WTC11 (cell line): Measurements from ENCODE around the gene IFT122. TPM values are rescaled to one million over a fixed set of nuclear protein-coding genes. Genes with fewer than 3 reads are reported as not detected.

Experiments used
- ATAC-seq: fragments of 200-7000 bp; cut with Tn5 transposase; 2 replicates; pipeline ENCODE4 v1.10.0; 2021; ENCODE audit warnings: mild to moderate bottlenecking, moderate library complexity
- CTCF ChIA-PET: fragments of 300-600 bp; sonication (Branson Sonifier 250); formaldehyde crosslinking; loops from one replicate; lab custom pipeline; 2021; ENCODE audit warnings: antibody characterized with exemption; lab: Charles Lee
- POLR2A ChIA-PET: fragments of 350-600 bp; sonication (Branson Sonifier 250); formaldehyde crosslinking; loops from one replicate; lab custom pipeline; 2021; ENCODE audit warnings: antibody characterized with exemption; lab: Charles Lee
- DNase-seq: peaks from one replicate; pipeline ENCODE4 v3.0.0; 2021; ENCODE audit warnings: low spot score
- H3K27ac Mint-ChIP-seq: 2 replicates; pipeline ENCODE4 v1.8.0; 2021; ENCODE audit warnings: mixed read lengths
- H3K27me3 Mint-ChIP-seq: 2 replicates; pipeline ENCODE4 v1.8.0; 2021; ENCODE audit warnings: low read depth, mild to moderate bottlenecking, moderate library complexity, mixed read lengths
- H3K36me3 Mint-ChIP-seq: 2 replicates; pipeline ENCODE4 v1.8.0; 2021; ENCODE audit warnings: mixed read lengths
- H3K4me1 Mint-ChIP-seq: 2 replicates; pipeline ENCODE4 v1.8.0; 2022; ENCODE audit warnings: mixed read lengths
- H3K4me3 Mint-ChIP-seq: 2 replicates; pipeline ENCODE4 v1.8.0; 2021; ENCODE audit warnings: mild to moderate bottlenecking, moderate library complexity, mixed read lengths
- H3K9me3 Mint-ChIP-seq: 2 replicates; pipeline ENCODE4 v1.8.0; 2021; ENCODE audit warnings: mixed read lengths
- CREB1 ChIP-seq: sonication (generic); formaldehyde crosslinking; IDR thresholded peaks from 2 replicates; pipeline ENCODE4 v1.8.0; 2023; ENCODE audit warnings: mild to moderate bottlenecking, missing genetic modification reagents
- GRHL2 ChIP-seq: fragments of 250-450 bp; sonication (Bioruptor Pico); IDR thresholded peaks from 2 replicates; pipeline ENCODE4 v1.8.0; 2022; ENCODE audit warnings: mild to moderate bottlenecking, moderate library complexity; ENCODE audit not compliant: insufficient replicate concordance, severe bottlenecking
- KAT7 ChIP-seq: sonication (generic); formaldehyde crosslinking; IDR thresholded peaks from 2 replicates; pipeline ENCODE4 v1.8.1; 2023; ENCODE audit warnings: missing genetic modification reagents, mild to moderate bottlenecking, borderline replicate concordance
- NFE2L1 ChIP-seq: sonication (generic); formaldehyde crosslinking; IDR thresholded peaks from 2 replicates; pipeline ENCODE4 v1.8.1; 2023; ENCODE audit warnings: missing genetic modification reagents
- SMAD4 ChIP-seq: sonication (generic); formaldehyde crosslinking; IDR thresholded peaks from 2 replicates; pipeline ENCODE4 v1.8.0; 2022; ENCODE audit warnings: mild to moderate bottlenecking, missing genetic modification reagents
- SOX15 ChIP-seq: fragments of 250-450 bp; sonication (Bioruptor Pico); IDR thresholded peaks from 2 replicates; pipeline ENCODE4 v1.9.0; 2021; ENCODE audit warnings: mild to moderate bottlenecking
- ZNF121 ChIP-seq: sonication (generic); formaldehyde crosslinking; IDR thresholded peaks from 2 replicates; pipeline ENCODE4 v1.8.0; 2023; ENCODE audit warnings: missing genetic modification reagents
- ZNF317 ChIP-seq: sonication (generic); formaldehyde crosslinking; IDR thresholded peaks from 2 replicates; pipeline ENCODE4 v1.8.1; 2023; ENCODE audit warnings: low read depth, mild to moderate bottlenecking, moderate library complexity, missing genetic modification reagents, borderline replicate concordance
- total RNA-seq: library from RNA; stranded (reverse); gene quantifications from 3 replicates; pipeline ENCODE4 v1.2.3, GENCODE V29; 2021
- TF ChIP-seq, protein P1 (sequence below): fragments of 250-450 bp; sonication (Bioruptor Pico); IDR thresholded peaks from 2 replicates; pipeline ENCODE4 v1.9.0; 2021; ENCODE audit warnings: mild to moderate bottlenecking, borderline replicate concordance
- TF ChIP-seq, protein P2 (sequence below): sonication (generic); formaldehyde crosslinking; conservative IDR thresholded peaks from 2 replicates; pipeline ENCODE4 v1.8.1; 2023; ENCODE audit warnings: mild to moderate bottlenecking, low read depth, missing genetic modification reagents, moderate library complexity
- TF ChIP-seq, protein P3 (sequence below): sonication (generic); formaldehyde crosslinking; IDR thresholded peaks from 2 replicates; pipeline ENCODE4 v1.8.1; 2022; ENCODE audit warnings: missing genetic modification reagents, borderline replicate concordance
- TF ChIP-seq, protein P4 (sequence below): fragments of 250-450 bp; sonication (Bioruptor Pico); conservative IDR thresholded peaks from 2 replicates; pipeline ENCODE4 v1.9.0; 2021; ENCODE audit warnings: mild to moderate bottlenecking
- TF ChIP-seq, protein P5 (sequence below): sonication (generic); formaldehyde crosslinking; IDR thresholded peaks from 2 replicates; pipeline ENCODE4 v1.8.1; 2023; ENCODE audit warnings: mild to moderate bottlenecking, moderate library complexity, missing genetic modification reagents
- TF ChIP-seq, protein P6 (sequence below): sonication (generic); formaldehyde crosslinking; IDR thresholded peaks from 2 replicates; pipeline ENCODE4 v1.8.1; 2023; ENCODE audit warnings: mild to moderate bottlenecking, missing genetic modification reagents, borderline replicate concordance

Gene IFT122
- total RNA-seq, 1 experiment from 2014 or later: 22.8 TPM

DNA sequence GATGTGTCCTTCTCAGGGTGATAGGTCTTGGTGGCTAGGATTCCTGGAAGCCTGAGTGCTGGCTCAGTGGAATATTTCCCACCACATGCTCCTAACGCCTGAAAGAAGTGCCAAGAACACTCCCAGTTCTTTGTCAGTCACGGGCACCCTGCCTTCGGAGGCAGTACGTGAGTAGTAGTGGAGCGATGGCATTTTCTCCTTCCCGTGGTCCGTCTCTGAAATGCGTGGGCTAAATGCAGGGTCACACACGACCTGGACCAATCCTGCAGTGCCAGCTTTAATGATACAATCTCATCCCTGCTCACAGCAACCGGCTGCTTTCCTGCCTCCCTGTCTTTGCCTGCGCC, 117.5 kb downstream of the IFT122 start (continued):
- TF ChIP-seq, protein P1, sequence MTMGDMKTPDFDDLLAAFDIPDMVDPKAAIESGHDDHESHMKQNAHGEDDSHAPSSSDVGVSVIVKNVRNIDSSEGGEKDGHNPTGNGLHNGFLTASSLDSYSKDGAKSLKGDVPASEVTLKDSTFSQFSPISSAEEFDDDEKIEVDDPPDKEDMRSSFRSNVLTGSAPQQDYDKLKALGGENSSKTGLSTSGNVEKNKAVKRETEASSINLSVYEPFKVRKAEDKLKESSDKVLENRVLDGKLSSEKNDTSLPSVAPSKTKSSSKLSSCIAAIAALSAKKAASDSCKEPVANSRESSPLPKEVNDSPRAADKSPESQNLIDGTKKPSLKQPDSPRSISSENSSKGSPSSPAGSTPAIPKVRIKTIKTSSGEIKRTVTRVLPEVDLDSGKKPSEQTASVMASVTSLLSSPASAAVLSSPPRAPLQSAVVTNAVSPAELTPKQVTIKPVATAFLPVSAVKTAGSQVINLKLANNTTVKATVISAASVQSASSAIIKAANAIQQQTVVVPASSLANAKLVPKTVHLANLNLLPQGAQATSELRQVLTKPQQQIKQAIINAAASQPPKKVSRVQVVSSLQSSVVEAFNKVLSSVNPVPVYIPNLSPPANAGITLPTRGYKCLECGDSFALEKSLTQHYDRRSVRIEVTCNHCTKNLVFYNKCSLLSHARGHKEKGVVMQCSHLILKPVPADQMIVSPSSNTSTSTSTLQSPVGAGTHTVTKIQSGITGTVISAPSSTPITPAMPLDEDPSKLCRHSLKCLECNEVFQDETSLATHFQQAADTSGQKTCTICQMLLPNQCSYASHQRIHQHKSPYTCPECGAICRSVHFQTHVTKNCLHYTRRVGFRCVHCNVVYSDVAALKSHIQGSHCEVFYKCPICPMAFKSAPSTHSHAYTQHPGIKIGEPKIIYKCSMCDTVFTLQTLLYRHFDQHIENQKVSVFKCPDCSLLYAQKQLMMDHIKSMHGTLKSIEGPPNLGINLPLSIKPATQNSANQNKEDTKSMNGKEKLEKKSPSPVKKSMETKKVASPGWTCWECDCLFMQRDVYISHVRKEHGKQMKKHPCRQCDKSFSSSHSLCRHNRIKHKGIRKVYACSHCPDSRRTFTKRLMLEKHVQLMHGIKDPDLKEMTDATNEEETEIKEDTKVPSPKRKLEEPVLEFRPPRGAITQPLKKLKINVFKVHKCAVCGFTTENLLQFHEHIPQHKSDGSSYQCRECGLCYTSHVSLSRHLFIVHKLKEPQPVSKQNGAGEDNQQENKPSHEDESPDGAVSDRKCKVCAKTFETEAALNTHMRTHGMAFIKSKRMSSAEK (CRISPR knock-in tag): no peak
- TF ChIP-seq SOX15 (CRISPR knock-in tag): no peak
- TF ChIP-seq, protein P2, sequence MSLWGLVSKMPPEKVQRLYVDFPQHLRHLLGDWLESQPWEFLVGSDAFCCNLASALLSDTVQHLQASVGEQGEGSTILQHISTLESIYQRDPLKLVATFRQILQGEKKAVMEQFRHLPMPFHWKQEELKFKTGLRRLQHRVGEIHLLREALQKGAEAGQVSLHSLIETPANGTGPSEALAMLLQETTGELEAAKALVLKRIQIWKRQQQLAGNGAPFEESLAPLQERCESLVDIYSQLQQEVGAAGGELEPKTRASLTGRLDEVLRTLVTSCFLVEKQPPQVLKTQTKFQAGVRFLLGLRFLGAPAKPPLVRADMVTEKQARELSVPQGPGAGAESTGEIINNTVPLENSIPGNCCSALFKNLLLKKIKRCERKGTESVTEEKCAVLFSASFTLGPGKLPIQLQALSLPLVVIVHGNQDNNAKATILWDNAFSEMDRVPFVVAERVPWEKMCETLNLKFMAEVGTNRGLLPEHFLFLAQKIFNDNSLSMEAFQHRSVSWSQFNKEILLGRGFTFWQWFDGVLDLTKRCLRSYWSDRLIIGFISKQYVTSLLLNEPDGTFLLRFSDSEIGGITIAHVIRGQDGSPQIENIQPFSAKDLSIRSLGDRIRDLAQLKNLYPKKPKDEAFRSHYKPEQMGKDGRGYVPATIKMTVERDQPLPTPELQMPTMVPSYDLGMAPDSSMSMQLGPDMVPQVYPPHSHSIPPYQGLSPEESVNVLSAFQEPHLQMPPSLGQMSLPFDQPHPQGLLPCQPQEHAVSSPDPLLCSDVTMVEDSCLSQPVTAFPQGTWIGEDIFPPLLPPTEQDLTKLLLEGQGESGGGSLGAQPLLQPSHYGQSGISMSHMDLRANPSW (CRISPR knock-in tag): no peak
- TF ChIP-seq NFE2L1 (CRISPR knock-in tag): no peak
- TF ChIP-seq GRHL2 (CRISPR knock-in tag): no peak
- TF ChIP-seq, protein P3, sequence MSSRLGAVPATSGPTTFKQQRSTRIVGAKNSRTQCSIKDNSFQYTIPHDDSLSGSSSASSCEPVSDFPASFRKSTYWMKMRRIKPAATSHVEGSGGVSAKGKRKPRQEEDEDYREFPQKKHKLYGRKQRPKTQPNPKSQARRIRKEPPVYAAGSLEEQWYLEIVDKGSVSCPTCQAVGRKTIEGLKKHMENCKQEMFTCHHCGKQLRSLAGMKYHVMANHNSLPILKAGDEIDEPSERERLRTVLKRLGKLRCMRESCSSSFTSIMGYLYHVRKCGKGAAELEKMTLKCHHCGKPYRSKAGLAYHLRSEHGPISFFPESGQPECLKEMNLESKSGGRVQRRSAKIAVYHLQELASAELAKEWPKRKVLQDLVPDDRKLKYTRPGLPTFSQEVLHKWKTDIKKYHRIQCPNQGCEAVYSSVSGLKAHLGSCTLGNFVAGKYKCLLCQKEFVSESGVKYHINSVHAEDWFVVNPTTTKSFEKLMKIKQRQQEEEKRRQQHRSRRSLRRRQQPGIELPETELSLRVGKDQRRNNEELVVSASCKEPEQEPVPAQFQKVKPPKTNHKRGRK (CRISPR knock-in tag): no peak

DNA sequence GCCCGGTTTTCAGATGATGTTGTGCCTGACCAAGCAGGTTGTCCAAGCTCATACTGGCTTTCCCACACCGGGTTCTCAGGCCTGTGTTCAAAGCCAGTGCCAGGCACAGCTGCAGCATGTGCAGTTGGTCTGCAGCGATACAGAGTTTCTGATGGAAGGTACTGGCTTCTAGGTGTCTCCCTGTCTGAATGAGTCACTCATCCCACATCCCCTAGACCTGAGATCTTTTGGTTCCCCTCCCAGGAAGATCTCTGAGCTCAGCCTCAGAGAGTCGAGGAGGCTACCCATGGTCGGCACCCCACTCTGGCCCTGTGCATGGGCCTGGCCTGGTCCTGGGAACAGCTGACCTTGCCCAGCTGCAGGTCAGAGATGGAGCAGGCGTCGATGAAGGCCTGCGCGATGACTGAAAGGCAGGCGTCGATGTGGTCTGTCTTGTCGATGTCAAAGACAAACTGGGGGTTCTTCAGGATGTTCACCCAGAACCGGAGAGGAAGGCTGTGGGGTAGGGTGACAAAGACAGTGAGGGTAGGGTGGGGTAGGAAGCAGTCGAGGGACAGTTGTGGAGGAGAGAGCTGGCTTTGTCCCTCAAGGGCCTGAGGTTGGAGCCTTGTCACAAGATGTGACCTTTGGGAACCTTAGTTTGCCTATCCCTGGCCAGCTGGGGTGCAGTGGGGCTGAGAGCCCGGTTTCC, 118.2 kb downstream of the IFT122 start:
- DNase-seq (no peak), ATAC-seq (no peak)
- Mint-ChIP-seq H3K36me3 (peaks cover 5% of the 10 kb centered on the region), H3K27ac (peak overlapping the region; percentile 4), H3K4me1 (peaks cover 39% of the 10 kb centered on the region), H3K27me3 (no peaks in the 10 kb centered on the region), H3K4me3 (no peak overlapping the region), H3K9me3 (no peaks in the 10 kb centered on the region)
- CTCF ChIA-PET: interaction anchor here (0.6 to 2.2 kb wide), 3 partner anchors 68 to 907 kb away, joined by 4 to 9 read pairs (median 7); no protein-coding TSS in a partner anchor
- no peak for TF ChIP-seq SMAD4
- no peak for TF ChIP-seq ZNF317 (CRISPR knock-in tag)
- TF ChIP-seq, protein P4, sequence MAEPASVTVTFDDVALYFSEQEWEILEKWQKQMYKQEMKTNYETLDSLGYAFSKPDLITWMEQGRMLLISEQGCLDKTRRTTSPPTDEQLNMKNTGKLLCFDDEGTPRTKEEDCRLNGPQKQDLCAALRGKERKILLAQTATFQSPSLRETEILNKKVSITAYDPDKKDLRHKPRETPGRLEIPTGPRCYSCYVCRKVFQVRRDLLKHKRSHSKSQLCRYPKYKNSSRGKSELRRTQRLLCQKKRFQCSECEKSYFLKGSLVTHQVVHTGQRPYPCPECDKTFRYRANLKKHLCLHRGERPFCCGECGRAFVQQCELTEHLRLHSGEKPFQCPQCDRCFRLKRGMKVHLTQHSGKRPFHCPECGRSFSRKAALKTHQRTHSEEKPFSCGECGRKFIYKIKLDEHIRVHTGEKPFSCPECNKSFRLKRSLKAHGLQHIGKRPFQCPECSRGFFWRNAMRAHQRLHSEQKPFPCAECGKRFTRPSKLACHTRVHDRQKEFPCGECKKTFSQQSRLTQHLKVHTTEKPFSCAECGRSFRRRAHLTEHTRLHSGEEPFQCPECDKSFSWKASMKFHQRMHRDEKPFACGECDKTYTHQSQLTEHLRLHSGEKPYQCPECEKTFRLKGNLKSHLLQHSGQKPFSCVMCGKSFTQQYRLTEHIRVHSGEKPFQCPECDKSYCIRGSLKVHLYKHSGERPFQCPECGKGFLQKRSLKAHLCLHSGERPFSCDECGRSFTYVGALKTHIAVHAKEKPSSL (CRISPR knock-in tag): no peak
- TF ChIP-seq ZNF121 (CRISPR knock-in tag): no peak
- no peak for TF ChIP-seq KAT7 (CRISPR knock-in tag)
- TF ChIP-seq CREB1 (CRISPR knock-in tag): no peak
- TF ChIP-seq, protein P5, sequence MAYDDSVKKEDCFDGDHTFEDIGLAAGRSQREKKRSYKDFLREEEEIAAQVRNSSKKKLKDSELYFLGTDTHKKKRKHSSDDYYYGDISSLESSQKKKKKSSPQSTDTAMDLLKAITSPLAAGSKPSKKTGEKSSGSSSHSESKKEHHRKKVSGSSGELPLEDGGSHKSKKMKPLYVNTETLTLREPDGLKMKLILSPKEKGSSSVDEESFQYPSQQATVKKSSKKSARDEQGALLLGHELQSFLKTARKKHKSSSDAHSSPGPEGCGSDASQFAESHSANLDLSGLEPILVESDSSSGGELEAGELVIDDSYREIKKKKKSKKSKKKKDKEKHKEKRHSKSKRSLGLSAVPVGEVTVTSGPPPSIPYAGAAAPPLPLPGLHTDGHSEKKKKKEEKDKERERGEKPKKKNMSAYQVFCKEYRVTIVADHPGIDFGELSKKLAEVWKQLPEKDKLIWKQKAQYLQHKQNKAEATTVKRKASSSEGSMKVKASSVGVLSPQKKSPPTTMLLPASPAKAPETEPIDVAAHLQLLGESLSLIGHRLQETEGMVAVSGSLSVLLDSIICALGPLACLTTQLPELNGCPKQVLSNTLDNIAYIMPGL: no peak
- TF ChIP-seq, protein P6, sequence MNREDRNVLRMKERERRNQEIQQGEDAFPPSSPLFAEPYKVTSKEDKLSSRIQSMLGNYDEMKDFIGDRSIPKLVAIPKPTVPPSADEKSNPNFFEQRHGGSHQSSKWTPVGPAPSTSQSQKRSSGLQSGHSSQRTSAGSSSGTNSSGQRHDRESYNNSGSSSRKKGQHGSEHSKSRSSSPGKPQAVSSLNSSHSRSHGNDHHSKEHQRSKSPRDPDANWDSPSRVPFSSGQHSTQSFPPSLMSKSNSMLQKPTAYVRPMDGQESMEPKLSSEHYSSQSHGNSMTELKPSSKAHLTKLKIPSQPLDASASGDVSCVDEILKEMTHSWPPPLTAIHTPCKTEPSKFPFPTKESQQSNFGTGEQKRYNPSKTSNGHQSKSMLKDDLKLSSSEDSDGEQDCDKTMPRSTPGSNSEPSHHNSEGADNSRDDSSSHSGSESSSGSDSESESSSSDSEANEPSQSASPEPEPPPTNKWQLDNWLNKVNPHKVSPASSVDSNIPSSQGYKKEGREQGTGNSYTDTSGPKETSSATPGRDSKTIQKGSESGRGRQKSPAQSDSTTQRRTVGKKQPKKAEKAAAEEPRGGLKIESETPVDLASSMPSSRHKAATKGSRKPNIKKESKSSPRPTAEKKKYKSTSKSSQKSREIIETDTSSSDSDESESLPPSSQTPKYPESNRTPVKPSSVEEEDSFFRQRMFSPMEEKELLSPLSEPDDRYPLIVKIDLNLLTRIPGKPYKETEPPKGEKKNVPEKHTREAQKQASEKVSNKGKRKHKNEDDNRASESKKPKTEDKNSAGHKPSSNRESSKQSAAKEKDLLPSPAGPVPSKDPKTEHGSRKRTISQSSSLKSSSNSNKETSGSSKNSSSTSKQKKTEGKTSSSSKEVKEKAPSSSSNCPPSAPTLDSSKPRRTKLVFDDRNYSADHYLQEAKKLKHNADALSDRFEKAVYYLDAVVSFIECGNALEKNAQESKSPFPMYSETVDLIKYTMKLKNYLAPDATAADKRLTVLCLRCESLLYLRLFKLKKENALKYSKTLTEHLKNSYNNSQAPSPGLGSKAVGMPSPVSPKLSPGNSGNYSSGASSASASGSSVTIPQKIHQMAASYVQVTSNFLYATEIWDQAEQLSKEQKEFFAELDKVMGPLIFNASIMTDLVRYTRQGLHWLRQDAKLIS (CRISPR knock-in tag): no peak
- POLR2A ChIA-PET: no interaction called here
